Measurements from ENCODE around the gene INPP5E. TPM values are rescaled to one million over a fixed set of nuclear protein-coding genes. Genes with fewer than 3 reads are reported as not detected.

The INPP5E gene
- total RNA-seq, 3 donors from 2014 or later (not counting 1 experiment from before 2014, with no cell fraction given) = 12.1 to 15.7 (median 14.4) TPM

- WGBS (ENCODE audit: insufficient coverage) = 96% methylated on average over 35 of the region's 37 CpGs
- no peaks in the 10 kb centered on the region for H3K27me3 ChIP-seq (ENCODE audit: control insufficient read depth, insufficient read depth, low read length)
- no peak overlapping the region for H3K4me3 Mint-ChIP-seq
- H3K9me3 Mint-ChIP-seq = no peaks in the 10 kb centered on the region
- no peaks in the 10 kb centered on the region for H3K36me3 Mint-ChIP-seq
- intact Hi-C loops (cut with micrococcal nuclease) = no loop called here
- H3K4me3 ChIP-seq (ENCODE audit: low read length) = no peak overlapping the region
- H3K9me3 ChIP-seq (ENCODE audit: control insufficient read depth, insufficient read depth, low read length) = no peaks in the 10 kb centered on the region
- TF ChIP-seq, protein P1, sequence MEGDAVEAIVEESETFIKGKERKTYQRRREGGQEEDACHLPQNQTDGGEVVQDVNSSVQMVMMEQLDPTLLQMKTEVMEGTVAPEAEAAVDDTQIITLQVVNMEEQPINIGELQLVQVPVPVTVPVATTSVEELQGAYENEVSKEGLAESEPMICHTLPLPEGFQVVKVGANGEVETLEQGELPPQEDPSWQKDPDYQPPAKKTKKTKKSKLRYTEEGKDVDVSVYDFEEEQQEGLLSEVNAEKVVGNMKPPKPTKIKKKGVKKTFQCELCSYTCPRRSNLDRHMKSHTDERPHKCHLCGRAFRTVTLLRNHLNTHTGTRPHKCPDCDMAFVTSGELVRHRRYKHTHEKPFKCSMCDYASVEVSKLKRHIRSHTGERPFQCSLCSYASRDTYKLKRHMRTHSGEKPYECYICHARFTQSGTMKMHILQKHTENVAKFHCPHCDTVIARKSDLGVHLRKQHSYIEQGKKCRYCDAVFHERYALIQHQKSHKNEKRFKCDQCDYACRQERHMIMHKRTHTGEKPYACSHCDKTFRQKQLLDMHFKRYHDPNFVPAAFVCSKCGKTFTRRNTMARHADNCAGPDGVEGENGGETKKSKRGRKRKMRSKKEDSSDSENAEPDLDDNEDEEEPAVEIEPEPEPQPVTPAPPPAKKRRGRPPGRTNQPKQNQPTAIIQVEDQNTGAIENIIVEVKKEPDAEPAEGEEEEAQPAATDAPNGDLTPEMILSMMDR (IDR thresholded peaks at IDR 0.05) = no peak
- H3K27ac ChIP-seq (ENCODE audit: low read length) = no peak overlapping the region
- DNase-seq = no peak
- ATAC-seq = no peak
- no peaks in the 10 kb centered on the region for H3K36me3 ChIP-seq (ENCODE audit: control insufficient read depth, insufficient read depth, low read length)
- H3K4me1 Mint-ChIP-seq = peaks cover 14 to 30% of the 10 kb centered on the region in 2 donors
- H3K4me1 ChIP-seq (ENCODE audit: control insufficient read depth, insufficient read depth, low read length) = peaks cover 24% of the 10 kb centered on the region
- H3K27ac Mint-ChIP-seq = no peak overlapping the region
- H3K27me3 Mint-ChIP-seq (ENCODE audit: low read depth in 2 of 2) = no peaks in the 10 kb centered on the region
These were observed 5.6 kb downstream of the INPP5E start for GRCh38 chr9:136433849-136434579.

DNA sequence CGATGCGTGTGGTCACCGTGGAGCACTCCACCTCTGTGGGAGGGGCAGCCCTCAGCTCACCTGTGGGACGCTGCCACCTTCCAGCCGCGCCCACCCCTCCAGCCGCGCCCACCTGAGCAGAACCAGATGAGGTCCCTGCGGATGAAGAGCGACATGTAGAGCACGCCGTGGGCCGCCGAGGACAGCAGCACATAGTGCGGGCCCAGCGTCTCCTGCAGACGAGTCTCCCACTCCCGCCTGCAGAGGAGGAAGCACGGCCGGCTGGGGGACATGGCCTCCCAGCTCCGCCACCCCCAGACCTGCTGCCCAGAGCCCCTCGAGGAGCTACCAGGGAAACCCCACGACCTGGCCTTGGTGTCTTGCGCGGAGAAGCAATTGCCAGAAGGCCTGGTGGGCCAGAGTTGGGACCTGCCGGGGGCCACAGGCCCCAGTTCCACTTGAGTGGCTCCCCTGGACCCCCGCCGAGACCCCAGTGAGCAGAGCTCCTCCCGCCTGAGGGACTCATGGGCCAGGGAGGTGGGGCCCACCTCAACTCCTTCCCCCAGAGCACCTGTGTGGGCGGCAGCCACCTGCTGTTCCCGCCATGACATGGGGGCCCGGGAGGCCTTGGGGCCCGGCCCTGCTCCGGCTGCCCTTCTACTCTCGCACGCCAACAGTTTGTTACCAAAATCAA, 6.5 kb downstream of the INPP5E start:
- Mint-ChIP-seq H3K4me1 (peaks cover 14 to 25% of the 10 kb centered on the region in 2 donors), H3K9me3 (no peaks in the 10 kb centered on the region), H3K36me3 (no peaks in the 10 kb centered on the region), H3K27me3 (ENCODE audit: low read depth in 2 of 2) (no peaks in the 10 kb centered on the region), H3K4me3 (no peak overlapping the region), H3K27ac (no peak overlapping the region)
- ATAC-seq = no peak
- 95% methylated on average over 36 of the region's 36 CpGs for WGBS (ENCODE audit: insufficient coverage)
- DNase-seq = no peak
- Histone ChIP-seq H3K4me1 (ENCODE audit: control insufficient read depth, insufficient read depth, low read length) (peaks cover 17% of the 10 kb centered on the region), H3K4me3 (ENCODE audit: low read length) (no peak overlapping the region), H3K27ac (ENCODE audit: low read length) (no peak overlapping the region), H3K27me3 (ENCODE audit: control insufficient read depth, insufficient read depth, low read length) (no peaks in the 10 kb centered on the region), H3K9me3 (ENCODE audit: control insufficient read depth, insufficient read depth, low read length) (no peaks in the 10 kb centered on the region), H3K36me3 (ENCODE audit: control insufficient read depth, insufficient read depth, low read length) (peaks cover 5% of the 10 kb centered on the region)
- intact Hi-C loops (cut with micrococcal nuclease) = no loop called here
- TF ChIP-seq, protein P1 (IDR thresholded peaks at IDR 0.05) = no peak

GRCh38 chr9:136432591-136432990, 7.1 kb downstream of the INPP5E start:
- H3K4me3 Mint-ChIP-seq = no peak overlapping the region
- DNase-seq = no peak

More at GRCh38 chr9:136432591-136432990, 7.1 kb downstream of the INPP5E start:
- WGBS (ENCODE audit: insufficient coverage) = 91% methylated on average over 26 of the region's 26 CpGs
- no peak for ATAC-seq
- no peaks in the 10 kb centered on the region for H3K9me3 Mint-ChIP-seq
- TF ChIP-seq, protein P1 (IDR thresholded peaks at IDR 0.05) = no peak
- no peaks in the 10 kb centered on the region for H3K27me3 Mint-ChIP-seq (ENCODE audit: low read depth in 2 of 2)
- H3K36me3 Mint-ChIP-seq = no peaks in the 10 kb centered on the region
- H3K9me3 ChIP-seq (ENCODE audit: control insufficient read depth, insufficient read depth, low read length) = no peaks in the 10 kb centered on the region
- H3K4me1 ChIP-seq (ENCODE audit: control insufficient read depth, insufficient read depth, low read length) = peaks cover 11% of the 10 kb centered on the region
- no peak overlapping the region for H3K4me3 ChIP-seq (ENCODE audit: low read length)
- H3K36me3 ChIP-seq (ENCODE audit: control insufficient read depth, insufficient read depth, low read length) = peaks cover 5% of the 10 kb centered on the region
- H3K27me3 ChIP-seq (ENCODE audit: control insufficient read depth, insufficient read depth, low read length) = no peaks in the 10 kb centered on the region
- no peak overlapping the region for H3K27ac Mint-ChIP-seq
- H3K27ac ChIP-seq (ENCODE audit: low read length) = no peak overlapping the region
- H3K4me1 Mint-ChIP-seq = peaks cover 14 to 19% of the 10 kb centered on the region in 2 donors
- intact Hi-C loops (cut with micrococcal nuclease) = no loop called here

Data from natural killer cell (primary cell).